NOMO-1 treated with dmso at 0.1 percent for 144 hours (cell line): ENCODE results near the gene DUSP28.

Source experiments
- DNase-seq: peaks from one replicate; lab custom pipeline; 2025; ENCODE audit not compliant: unreplicated experiment; lab: John Stamatoyannopoulos, UW

DUSP28 gene

DNA sequence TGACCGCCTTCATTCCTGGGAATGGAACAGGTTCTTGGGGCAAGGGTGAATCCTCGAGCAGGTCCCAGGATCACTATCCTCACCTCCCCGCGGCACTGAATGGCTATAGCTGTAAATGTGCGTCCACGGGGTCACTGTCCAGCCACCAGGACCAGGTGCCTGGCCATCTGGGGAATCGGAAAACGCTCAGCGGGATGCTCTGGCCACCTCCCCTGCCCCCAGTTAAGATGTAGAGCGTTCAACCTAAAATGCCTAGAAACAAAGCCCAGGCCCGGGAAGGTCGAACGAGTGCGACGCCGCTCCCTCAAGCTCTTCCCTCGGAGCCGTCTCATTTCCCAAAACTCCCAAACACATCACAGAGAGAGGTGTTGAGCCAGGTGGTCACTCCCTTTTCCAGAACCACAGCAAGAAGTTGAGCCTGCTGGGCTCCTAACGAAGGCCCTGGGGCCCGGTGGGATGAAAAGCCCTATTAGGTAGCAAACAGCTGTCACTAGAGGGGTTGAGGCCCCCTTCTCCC is 25.6 kb downstream of the DUSP28 start:
- DNase-seq = no peak

DNA sequence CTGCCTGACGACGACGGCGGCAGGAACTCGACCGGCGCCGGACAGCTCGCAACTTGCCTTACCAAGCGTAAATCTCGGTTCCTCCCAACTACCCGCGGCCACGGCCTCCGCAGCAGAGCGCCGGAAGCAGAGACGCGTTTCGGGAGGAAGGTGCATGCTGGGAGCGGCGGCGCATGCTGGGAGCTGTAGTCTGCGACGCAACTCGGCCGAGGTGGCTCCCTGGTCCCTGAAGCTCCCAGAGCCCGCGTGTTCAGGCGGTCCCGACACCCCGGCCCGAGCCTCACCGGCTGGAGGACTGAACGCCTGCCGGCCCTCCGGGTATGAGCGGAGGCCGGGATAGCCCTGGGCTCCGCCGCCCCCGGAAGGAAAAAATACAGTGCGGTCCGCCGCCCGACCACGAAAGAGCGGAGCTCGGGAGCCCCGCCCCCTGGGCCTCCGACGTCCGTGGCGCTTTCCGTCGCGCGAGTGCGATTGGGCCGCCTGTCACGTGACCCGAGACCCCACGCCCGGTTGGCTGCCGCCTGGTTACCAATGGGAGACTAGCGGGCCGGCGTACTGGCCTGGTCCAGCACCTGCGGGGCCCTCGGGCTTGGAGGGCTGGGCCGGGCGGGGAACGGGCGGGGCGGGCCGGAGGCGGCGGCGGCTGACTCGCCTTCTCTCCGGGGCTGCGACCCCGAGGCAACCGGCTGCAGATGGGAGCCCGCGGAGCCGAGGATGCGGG is 26.2 kb downstream of the DUSP28 start, which contains the start of gene CAPN10:
Gene CAPN10 (plus strand): TSS at position 537 of the 721 bp plus-strand sequence. CDS start 178 bp downstream, at position 715.
- peak; percentile 94 for DNase-seq

DNA sequence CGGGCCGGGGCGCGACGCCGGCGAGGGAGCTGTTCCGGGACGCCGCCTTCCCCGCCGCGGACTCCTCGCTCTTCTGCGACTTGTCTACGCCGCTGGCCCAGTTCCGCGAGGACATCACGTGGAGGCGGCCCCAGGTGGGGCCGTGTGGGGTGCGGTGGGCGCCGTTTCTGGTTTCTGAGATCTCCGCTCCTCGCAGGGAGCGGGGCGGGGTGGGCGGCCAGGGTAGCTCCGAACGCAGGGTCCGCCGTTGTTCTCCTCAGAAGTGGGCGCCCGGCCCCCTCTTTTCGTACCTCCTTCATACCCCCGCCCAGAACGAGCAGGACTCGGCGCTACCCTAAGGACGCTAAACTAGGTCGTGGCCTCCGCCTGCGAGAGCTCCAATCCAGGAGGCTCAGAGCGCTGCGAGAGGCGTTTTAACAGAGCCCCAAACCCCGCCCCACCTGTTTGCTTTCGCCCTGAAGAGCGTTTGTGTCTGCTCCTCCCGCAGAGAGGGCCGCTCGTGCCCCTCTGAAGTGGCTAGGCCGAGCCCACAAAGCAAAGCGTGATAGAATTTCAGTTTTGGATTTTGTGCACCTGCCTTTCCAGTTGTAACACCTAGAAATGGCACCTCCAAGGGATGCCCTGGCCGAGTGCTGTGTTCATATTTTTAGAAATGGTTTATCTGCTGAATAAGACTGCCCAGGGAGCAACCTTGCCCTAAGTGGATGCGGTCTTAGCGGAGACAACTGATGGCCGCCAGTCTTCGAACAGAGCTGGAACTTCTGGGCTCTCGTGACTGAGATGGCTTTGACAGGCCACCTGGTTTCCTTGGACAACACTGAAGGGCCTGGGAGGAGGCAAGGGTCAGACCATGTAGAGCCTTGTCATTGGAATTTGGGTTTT is 27.0 kb downstream of the DUSP28 start:
- peak; percentile 29 for DNase-seq

DNA sequence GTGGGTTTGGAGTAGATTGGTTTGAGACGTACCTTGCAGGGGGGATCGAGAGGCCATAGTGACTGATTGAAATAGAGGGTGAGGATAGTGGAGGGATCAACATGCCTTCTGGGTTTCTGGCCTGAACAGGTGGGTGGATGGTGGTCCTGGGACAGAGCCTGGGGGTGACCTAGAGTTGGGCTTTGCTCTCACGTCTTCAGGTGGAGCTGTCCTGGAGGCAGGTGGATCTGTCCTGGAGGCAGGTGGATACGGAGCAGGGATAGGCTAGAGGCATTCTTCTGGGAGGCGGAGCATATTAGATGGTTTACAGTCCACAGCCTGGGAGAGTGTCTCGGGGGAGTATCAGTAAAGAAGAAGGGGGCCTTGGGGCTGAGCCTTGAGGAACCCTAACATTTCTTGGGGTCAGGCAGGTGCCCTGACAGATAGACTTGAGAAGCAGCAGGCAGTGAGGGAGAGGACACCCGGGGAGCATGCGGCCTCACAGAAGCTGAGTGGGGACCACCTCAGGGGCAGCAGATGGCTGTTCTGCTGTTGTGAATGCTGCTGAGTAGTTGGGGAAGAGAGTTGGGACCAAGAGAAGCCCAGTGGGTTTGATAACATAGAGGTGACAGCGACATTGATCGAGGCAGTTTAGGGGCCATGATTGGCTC is 28.0 kb downstream of the DUSP28 start:
- no peak for DNase-seq

DNA sequence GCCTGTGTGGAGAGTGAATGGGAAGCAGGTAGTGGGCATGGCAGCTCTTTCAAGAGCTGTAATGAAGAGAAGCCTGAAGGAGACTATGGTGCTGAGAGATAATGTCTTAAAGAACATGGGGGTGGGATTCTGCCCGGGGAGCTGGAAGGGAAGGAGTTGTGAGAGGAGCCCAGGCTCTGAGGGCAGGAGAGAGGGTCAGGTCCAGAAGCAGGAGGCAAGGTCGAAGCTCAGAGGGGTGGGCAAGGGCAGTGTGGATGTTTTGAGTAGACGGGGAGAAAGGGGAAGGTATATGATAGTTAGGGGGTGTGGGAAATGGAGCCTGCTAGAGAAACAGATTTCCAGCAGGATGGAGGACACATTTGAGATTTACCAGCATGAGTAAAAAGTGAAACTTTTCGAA is 28.5 kb downstream of the DUSP28 start:
- no peak for DNase-seq

DNA sequence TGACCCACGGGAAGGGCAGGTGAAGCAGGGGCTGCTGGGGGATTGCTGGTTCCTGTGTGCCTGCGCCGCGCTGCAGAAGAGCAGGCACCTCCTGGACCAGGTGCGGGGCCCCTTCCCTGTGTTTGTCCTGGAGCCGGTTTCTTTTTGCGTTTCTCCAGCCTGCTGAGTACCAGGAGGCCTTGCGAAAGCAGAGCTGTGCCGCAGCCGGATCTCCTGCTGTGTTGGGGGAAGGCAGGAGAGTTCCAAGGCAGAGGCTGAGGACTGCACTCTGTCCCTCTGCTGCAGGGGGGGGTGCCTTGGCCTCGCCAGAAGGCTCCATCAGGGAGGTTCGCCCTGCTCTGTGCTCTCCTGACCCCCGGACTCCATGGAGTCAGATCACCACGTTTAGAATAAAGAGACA is 29.2 kb downstream of the DUSP28 start:
- no peak for DNase-seq

DNA sequence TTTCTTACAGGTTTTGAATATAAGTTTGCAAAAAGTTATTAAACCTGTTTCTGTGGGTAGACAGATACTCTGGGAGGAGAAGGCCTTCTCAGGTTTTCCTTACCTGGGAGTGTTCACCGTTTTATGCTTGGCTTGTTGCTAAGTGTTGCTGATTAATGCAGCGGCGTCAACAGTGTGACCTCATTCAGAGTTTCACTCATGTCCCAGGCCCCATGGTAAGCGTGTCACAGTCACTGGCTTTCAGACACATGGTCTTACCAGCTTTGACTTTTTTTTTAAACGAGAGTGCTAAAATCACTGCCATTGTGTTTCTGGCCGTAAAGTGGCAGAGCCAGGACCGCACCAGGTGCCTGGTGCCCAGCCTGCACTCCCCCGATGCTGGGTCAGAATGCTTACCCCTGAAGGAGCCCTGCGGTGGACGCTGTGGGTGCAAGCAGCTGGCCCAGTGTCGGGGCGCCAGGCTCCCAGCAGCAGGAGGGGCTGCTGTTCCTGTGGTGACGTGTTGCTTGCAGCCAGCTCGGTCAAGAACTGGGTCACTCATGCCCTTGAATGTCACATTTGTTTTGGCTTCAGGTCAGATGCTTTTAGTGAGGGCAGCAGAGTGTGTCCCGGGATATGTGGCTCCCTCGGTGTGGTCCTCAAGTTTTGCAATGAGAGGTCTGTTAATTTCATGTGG is 29.8 kb downstream of the DUSP28 start:
- no peak for DNase-seq

DNA sequence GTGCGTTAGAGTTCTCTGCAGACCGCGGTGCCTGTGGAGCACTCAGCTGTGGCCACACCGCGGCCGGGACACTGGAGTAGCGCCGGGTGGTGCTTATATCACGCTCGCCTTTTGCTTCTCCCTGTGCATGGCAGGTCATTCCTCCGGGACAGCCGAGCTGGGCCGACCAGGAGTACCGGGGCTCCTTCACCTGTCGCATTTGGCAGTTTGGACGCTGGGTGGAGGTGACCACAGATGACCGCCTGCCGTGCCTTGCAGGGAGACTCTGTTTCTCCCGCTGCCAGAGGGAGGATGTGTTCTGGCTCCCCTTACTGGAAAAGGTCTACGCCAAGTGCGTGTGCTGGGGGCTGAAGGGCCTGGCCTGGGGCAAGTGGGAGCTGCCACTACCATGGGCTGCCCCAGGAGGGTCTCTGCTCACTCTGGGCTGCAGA is 30.5 kb downstream of the DUSP28 start:
- DNase-seq = no peak

DNA sequence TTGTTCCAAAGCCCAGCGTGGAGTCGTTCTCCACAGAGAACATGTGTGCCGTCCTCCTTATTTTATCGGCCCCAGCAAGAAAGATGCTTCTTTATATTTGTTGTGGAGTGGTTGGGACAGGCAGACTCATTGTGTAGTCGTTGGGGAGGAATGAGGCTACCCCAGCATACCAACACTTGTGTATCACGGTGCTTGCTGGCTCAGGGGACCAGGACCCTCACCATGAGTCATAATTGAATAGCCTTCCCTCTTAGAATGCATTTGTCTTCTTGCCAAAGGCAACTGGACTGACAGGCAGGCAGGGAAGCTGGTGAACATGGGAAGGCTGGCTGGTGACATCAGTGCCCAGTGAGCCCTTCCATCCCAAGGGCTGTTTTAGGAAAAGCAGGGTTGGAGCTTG is 31.1 kb downstream of the DUSP28 start:
- DNase-seq = no peak

DNA sequence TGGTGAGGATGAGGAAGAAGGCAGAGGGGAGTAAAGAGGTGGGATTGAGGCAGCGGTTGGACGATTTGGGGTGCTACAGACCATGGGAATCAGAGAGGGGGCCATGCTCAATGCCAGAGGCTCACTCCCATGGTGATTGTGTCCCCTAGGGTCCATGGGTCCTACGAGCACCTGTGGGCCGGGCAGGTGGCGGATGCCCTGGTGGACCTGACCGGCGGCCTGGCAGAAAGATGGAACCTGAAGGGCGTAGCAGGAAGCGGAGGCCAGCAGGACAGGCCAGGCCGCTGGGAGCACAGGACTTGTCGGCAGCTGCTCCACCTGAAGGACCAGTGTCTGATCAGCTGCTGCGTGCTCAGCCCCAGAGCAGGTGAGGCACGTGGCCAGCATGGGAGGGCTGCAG is 31.6 kb downstream of the DUSP28 start:
- DNase-seq = no peak

DNA sequence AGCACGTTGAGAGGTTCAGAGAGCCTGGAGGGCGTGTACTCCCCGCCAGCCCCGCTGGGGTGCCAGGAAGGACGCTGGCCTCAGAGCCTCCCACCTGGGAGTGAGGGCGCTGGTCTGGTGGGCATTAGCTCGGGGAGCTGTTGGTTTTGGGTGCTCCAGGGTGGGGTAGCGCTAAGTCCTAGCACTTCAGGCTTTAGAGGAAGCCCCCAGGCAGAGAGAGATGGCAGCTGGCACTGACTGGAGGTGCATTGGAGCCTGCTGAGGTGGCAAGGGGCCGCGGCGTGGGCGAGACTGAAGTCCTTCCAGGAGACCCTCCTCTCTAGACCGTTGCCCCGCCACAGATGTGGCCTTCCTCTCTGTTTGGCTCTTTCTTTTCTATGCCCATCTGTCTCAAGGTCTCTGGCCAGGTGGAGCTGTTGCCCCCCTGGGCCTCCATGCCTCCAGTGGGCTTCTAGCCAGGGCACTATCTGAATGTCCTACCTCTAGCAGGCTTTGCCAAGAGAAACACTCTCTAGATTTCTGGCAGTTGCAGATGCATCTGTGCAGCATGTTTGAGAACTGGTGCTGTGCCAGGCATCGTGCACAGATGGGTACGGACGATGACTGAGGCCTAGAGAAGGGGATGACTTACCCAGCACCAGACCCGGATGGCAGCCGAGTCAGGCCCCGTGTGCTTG is 33.0 kb downstream of the DUSP28 start:
- DNase-seq = no peak

DNA sequence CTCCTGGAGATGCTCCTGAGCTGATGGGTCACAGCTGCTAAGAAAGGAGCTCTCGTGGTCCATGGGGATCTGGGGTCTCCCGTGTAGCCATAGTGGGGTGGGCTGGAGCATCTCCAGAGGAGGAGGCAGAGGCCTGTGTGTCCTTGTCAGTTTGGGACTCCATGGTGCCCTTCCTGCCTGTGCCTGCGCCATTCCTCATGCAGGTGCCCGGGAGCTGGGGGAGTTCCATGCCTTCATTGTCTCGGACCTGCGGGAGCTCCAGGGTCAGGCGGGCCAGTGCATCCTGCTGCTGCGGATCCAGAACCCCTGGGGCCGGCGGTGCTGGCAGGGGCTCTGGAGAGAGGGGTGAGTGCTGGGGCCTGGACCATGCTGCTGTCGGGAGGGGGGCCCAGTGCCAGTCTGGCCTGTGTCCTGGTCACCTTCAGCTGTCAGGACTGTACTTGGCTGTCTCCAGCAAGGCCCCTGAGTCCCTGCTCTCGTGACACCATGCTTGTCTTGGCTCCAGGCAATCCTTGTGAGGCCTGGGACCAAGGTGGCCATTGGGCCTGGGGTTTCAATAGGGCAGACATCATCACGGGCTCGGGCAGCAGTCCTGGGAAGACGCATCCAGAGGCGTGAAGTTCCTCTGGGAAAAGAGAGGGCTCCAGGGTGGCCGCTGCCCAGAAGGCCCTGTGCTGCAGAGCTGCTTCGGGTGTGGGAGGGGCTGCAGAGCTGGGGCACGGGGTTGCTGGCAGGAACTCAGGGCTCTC is 33.7 kb downstream of the DUSP28 start:
- DNase-seq = no peak

DNA sequence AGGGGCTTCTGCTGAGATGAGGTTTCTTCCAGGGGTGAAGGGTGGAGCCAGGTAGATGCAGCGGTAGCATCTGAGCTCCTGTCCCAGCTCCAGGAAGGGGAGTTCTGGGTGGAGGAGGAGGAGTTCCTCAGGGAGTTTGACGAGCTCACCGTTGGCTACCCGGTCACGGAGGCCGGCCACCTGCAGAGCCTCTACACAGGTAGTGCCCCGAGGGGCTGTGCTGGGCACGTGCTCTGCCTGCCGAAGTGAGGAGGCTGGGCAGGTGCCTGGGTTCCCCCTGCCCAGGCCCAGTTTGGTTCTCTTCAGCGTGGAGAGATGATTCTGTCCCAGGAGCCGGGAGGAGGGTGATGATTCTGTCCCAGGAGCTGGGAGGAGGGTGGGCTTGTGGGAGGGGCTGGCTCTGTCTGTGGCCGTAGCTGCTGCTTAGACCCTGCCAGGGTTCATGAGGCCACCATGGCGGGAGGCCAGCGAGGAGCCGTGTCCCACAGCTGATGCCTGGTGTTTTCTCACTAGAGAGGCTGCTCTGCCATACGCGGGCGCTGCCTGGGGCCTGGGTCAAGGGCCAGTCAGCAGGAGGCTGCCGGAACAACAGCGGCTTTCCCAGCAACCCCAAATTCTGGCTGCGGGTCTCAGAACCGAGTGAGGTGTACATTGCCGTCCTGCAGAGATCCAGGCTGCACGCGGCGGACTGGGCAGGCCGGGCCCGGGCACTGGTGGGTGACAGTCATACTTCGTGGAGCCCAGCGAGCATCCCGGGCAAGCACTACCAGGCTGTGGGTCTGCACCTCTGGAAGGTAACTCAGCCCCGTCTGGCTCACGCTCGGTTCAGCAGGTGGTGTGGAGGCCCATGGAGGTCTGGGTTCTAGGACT is 34.6 kb downstream of the DUSP28 start:
- DNase-seq = no peak

DNA sequence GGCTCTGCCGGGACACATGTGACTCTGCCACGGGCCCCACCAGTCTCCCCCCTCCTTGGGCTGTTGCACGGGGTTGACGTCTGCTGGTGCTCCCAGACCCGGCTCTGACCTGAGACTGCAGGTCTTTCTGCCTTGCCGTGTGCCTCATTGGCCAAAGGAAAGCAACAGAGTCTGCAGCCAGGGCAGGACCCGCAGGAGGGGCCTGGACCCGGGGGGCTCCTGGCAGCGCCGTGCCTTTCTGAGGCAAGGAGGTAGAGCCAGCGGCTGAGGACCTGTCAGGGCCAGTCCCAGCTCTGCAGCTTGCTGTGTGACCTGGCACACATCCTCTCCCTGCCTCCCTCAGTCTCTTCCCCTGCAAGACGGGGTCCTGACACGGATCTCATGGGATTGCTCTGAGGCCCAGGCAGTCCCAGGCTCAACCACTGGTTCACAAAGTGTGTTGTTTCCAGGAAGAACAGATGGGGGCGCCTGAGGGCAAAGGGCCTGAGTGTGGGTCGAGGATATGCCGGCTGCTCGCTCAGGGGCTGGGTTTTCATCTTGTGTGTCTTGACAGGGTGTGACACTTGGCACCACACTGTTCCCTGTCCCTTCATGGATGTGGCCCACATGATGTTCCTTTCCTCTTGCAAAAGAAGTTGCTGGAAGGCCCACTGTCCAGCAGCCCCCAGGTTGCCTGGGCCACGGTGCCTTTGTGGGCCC is 35.4 kb downstream of the DUSP28 start:
- no peak for DNase-seq

DNA sequence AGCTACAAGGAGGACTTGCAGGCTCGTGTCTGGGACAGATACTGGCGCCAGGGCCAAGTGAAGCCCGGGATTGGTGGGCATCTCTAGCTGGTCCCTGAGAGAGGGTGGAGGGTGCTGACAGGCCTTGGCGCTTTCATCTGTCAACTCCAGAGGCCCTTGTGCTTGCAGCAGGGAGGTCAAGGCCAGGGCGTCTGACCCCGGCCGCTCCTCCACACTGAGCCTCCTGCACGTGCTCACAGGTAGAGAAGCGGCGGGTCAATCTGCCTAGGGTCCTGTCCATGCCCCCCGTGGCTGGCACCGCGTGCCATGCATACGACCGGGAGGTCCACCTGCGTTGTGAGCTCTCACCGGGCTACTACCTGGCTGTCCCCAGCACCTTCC is 35.9 kb downstream of the DUSP28 start:
- no peak for DNase-seq

DNA sequence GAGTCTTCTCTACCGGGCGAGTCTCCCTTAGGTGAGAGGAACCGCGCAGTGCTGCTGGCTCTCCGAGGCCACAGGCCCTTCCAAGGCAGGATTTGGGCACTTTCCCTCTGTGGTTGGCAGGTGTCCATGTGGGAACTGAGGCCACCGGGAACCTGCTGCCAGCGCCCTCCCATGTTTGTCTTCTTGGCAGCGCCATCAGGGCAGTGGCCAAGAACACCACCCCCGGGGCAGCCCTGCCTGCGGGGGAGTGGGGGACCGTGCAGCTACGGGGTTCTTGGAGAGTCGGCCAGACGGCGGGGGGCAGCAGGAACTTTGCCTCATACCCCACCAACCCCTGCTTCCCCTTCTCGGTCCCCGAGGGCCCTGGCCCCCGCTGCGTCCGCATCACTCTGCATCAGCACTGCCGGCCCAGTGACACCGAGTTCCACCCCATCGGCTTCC is 36.4 kb downstream of the DUSP28 start:
- DNase-seq = no peak

DNA sequence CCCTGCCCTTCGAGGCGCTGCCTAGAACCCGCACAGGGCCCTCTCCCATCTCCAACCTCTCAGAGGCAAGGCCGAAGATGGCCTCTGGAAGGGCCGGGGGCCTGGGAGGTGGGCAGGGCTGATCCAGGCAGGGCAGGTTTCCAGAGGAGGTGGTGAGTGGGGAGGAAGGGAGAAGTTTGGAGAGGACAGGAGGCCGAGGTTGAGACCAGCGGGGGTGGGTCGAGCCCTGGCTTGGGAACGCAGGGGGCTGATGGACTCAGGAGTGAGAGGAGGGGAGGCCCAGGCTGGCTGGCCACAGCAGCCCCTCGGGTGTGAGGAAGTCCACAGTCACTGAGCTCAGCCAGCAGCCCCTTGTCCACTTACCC is 36.9 kb downstream of the DUSP28 start:
- no peak for DNase-seq
